Stimulated activated CD4-positive, alpha-beta T cell treated with anti-CD3 and anti-CD28 coated beads, Interleukin-15, amount 100 ng/mL, for 24 hours (primary cell): ENCODE measurements around the gene SLC7A8.

ENCODE experiments used
- DNase-seq: peaks from one replicate; pipeline ENCODE4 v3.0.0-alpha.2; 2020

The SLC7A8 gene

DNA sequence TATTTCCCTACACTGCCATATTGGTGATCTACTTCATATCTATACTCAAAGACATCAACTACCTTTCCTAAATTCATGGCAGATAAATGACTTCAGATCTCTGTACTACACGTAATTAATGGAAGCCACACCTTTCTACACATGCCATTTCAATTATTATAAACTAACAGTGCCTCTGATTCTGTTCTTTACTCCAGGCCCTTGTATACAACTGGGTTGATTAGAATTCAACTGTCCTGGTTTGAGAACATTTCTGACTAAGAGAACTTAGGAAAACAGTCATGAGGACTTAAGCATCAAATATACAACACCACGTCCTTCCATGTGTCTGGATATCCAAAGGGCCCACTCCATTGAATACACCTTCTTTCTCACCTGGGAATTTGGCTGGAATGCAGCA, 90.4 kb downstream of the SLC7A8 start:
- DNase-seq, result no peak

DNA sequence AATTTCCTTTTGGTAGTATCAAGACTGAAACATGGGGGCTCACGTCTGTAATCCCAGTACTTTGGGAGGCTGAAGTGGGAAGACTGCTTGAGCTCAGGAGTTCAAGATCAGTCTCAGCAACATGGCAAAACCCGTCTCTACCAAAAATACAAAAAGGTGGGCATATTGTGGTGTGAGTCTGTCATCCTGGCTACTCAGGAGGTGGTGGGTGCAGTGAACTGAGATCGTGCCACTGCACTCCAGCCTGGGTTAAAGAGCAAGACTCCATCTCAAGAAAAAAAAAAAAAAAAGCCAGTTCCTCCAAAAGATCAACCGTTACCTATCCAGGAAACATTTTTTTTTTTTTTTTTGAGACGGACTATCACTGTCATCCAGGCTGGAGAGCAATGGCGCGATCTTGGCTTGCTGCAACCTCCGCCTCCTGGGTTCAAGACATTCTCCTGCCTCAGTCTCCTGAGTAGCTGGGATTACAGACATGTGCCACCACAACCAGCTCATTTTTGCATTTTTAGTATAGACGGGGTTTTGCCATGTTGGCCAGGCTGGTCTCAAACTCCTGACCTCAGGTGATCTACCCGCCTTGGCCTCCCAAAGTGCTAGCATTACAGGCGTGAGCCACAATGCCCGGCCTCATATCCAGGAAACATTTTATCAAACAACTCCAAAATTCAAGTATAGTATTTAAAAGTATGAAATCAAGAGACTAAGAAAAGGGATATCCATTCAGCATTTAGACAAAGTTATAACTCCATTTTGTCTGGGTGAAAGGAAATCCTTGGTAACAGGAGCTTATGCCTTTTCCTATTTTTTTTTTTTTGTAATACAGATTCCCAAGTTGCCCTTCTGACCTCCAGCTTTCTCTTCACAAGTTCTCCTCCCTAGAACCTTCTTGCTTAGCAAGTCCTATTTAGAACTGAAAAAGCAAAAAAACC, 91.9 kb downstream of the SLC7A8 start:
- no peak for DNase-seq

DNA sequence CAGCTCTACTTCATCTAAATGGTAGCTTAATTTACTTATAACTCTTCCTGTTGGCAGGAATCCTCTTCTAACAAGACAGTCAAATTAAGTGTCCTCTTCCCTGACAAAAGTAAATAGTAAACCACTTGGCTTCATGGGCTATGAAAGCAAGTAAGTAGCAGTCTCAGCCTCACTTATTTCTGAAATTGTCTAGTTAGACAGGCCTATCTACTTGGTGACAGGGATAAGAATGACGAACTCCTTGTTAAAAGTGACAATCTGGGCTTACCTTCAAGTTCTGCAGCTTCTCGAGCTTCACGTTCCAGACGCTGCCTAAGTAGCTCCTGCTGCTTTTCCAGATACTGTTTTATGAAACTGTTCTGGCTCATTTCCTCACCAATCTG, 93.2 kb downstream of the SLC7A8 start:
- no peak for DNase-seq

DNA sequence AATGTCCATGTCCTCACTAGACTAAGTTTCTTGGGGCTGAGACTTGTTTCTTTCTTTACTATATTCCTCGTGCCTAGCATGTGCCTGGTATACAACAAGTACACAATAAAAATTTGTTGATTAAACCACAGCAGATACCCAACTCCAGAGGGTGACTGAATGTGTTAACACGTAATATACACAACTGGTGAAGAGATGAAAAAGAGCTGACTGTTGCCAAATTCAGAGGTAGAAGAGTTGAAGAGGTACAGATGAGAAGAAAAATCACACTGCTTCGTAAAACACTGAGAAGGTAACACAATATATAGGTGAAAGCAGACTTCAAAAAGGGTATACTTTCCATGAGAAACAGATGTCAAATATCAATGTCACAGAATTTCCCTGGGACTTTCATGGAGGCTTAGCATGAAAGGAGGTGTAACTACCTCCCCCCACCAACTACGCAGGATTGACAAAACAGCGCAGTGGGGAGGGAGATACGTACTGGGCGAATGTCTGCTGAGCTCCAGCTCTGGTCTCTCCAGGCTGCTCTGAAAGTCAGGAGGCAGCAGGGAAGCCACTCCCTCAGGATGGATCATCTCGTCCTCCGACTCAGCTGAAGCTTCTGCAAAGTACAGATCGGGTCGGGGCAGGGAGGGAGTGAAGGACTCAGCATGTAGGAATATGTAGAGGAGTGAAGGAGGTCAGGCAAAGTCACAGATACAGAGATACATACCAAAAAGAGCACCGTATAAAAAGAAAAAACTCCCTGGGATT, 93.8 kb downstream of the SLC7A8 start:
- DNase-seq, result no peak

DNA sequence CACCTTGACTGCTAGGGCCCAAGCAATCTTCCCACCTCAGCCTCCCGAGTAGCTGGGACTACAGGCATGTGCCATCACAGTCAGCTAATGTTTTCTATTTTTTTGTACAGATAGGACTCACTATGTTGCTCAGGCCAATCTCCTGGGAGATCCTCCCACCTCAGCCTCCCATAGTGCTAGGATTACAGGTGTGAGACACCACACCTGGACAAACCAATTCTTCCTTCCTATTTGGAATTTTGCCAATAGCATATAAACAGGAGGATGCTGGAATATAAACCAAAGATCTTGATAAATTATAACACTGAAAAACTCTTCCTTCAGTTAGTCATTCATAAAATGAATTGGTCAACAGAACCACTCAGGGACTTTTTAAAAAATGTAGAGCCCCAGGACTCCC, 96.9 kb downstream of the SLC7A8 start:
- no peak for DNase-seq

DNA sequence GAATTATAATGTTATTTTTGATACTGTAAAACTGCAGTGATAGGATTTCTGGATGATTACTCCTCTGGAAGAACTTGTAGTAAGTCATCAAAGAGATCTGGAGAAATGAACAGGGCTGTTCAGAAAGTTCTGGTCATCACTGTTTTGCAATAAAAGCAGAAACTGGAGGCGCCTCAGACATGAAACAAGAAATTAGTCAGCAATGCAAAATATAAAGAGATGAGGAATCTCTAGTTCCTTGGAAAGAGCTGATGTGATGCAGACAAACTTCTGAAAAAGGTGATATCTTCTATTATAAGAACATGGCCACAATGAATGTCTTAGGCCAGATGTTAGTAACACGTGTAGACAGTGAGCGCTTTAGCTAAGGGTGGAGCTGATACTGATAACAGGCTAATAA, 98.0 kb downstream of the SLC7A8 start:
- peak; percentile 16 for DNase-seq

DNA sequence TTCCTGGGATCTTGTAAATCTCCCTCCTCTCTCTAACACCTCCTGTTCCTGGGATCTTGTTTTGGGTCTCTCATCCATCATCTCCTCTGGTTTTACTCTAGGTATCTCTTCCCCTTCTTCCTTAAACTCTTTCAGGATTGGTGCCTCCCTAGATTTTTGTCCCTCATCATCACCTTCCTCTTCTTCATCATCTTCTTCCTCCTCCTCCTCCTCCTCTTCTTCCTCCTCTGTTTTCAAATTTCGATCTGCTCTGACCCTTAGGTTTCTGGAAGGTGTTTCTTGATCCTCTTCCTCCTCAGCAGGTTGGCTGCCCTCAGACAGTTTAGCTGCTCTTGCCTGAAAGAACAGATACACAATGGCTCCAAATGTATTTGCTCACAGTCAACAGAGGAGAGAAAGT, 103.0 kb downstream of the SLC7A8 start:
- DNase-seq, result no peak

DNA sequence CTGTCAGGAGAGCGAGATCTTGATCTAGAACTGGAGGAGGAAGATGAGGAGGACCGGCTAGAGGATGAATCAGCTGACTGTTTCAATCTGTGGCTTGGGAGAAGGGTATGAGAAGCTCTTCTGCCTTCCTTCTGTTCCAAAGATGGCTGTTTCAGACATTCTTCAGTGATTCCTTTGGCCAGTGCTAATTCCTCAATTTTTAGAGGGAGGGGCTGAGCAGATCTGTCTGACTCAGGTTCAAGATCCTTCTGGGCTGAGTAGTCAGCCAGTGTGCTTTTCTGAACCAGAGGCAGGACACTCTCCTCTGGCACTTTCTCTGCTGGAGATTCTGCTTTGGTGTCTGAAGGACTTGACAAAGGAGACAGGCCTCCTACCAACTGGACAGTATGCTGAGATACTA, 103.7 kb downstream of the SLC7A8 start:
- DNase-seq, result no peak

DNA sequence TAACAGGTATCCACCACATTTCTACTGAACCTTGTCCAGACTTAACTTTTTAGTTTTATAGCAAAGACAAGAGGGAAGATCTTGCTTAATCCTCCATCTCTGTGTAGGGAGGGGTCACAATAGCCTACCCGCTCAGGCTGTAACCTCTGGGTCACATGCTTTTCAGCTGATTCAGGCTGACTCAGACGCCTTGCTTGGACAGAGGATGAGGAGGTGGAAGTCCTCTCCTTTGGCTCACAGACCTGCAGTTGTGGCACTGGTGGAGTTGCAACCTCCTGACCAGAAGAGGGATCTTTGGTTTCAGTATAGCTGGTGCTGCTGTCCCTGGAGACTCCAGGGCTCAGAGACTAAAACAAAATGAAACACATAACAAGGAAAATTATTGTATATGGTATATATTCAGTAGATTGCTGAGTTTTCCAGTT, 104.8 kb downstream of the SLC7A8 start:
- no peak for DNase-seq

DNA sequence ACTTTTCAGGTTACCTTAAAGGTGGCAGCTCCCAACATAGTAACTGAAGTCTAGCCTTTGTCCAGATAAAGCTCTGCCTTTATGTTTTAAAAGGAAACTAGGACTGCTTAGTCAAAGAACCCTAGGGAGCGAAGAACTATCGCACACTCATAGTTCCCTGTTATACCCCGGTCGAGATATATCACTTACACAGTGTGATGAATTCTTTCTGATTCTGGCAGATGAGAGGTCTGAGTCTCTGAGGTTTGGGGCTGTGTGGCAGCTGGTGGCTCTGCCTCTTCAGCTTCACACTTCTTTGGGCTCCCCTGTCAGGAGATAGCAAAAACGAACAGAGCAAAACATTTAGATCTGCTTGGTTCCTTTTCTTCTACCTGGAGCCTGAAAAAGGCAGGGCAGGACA, 105.5 kb downstream of the SLC7A8 start:
- DNase-seq, result no peak

DNA sequence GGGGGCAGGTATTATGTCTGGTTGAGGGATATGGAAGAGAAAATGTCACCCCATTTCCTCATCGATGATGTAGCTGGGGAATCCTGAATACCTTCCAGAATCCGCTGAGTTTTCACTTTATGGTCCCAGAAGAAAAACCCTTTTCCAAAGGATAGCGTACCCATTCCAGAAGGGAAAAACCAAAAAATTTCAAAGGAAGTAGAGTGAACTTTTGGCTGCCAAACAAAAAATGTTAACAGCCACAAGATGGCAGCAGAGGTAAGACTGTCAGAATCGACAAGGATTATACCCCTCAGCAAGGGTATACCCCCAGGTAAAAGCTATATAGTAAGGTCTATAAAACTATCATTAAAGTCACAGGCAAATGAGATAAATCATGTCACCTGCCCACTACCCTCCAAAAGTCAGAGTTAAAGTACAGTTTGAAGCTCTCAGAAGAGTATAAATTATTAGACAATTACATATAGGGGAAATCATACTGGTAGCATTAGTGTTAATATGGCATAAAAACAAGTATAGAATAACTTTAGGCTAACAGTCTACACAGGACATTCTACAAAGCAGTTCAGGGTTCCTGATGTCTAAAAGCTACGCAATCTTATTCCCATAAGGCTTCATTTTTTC, 106.6 kb downstream of the SLC7A8 start:
- DNase-seq, result peak; percentile 31
